Lower lobe of right lung (tissue), 2 donors: ENCODE measurements around the gene HAUS7. TPM values are rescaled to one million over a fixed set of nuclear protein-coding genes. Genes with fewer than 3 reads are reported as not detected.

ENCODE experiments used
- ATAC-seq, 2 donors: fragments of 200-7000 bp; cut with Tn5 transposase; one replicate each; pipeline ENCODE4 v1.9.1; 2020 to 2022; ENCODE audit warnings: mild to moderate bottlenecking in 2 of 2, moderate library complexity in 2 of 2
- DNase-seq: peaks from one replicate; pipeline ENCODE4 v3.0.0-alpha.2; 2020
- H3K27ac ChIP-seq: fragments of 200-600 bp; one replicate; pipeline ENCODE4 v1.8.0; 2022
- H3K27me3 ChIP-seq: fragments of 200-600 bp; one replicate; pipeline ENCODE4 v1.8.0; 2022; ENCODE audit warnings: low read depth
- H3K36me3 ChIP-seq: fragments of 200-600 bp; one replicate; pipeline ENCODE4 v1.8.0; 2022; ENCODE audit warnings: mild to moderate bottlenecking
- H3K4me1 ChIP-seq: fragments of 200-600 bp; one replicate; pipeline ENCODE4 v1.8.0; 2022
- H3K4me3 ChIP-seq: fragments of 200-600 bp; one replicate; pipeline ENCODE4 v1.8.0; 2022; ENCODE audit warnings: mild to moderate bottlenecking
- H3K9me3 ChIP-seq: fragments of 200-600 bp; one replicate; pipeline ENCODE4 v1.8.0; 2022
- CTCF ChIP-seq: fragments of 200-600 bp; IDR thresholded peaks from one replicate; pipeline ENCODE4 v1.8.0; 2022; ENCODE audit warnings: antibody characterized with exemption, mild to moderate bottlenecking
- intact Hi-C: fragments of 100-400 bp; cut with DNase I; formaldehyde crosslinking; loops from one replicate; pipeline ENCODE4 v1.11.0; 2022
- total RNA-seq: library from RNA; stranded (reverse); fragmentation: NEBNext Ultra II Directional; extraction: Animal tissue kit (Norgen Biotek cat#: 25700); gene quantifications from one replicate; pipeline ENCODE4 v1.2.1, GENCODE V29; 2021
- donor health status: DM: no; HTN: yes; CAD: no; lungs with severe emphysema.

Gene HAUS7
- total RNA-seq, 1 donor from 2014 or later: 22.7 TPM

DNA sequence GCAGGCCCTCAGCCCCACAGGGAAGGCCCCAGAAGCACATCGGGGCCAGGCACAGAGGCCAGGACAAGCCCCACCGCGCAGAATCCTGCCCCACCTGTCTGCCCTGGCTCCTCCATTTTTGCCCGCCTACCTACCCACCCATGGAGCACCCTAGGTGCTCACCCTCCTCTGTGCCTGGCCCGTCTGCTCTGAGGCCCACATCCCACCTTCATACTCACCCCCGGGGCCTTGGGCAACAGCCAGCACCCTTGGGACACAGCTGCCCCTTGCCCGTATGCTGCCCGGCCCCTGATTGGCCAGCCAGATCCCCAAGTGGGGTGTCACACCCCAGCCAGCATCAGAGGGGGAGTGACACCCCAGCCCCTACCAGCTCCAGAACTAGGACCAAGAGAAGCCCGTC is 13.7 kb downstream of the HAUS7 start:
- Histone ChIP-seq H3K27me3 (no peaks in the 10 kb centered on the region), H3K9me3 (no peaks in the 10 kb centered on the region), H3K4me1 (no peaks in the 10 kb centered on the region), H3K27ac (no peak overlapping the region), H3K36me3 (peaks cover 11% of the 10 kb centered on the region), H3K4me3 (no peak overlapping the region)
- ATAC-seq (no peak), DNase-seq (no peak)
- no peak for TF ChIP-seq CTCF
- intact Hi-C loops: no loop called here

DNA sequence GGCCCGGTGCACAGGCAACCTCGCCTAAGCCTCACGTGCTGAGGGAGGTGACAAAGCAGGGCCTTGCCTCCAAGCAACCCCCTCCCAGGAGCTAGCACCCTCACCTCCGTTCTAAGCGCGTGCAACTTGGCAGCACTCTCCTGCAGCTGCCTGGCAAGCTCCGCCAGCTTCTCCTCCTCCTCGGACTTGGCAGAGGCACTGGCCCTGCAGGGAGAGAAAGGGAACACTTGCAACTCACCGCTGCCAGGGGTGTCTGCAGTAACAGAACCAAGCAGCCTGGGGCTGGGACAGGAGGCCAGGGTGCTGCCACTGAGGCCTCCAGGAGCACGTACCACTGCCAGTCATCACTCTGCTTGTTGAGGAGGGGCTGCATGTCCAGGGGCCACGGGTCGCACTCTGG is 14.2 kb downstream of the HAUS7 start:
- ATAC-seq (no peak), DNase-seq (no peak)
- H3K9me3 ChIP-seq: no peaks in the 10 kb centered on the region
- intact Hi-C loops: no loop called here
- no peak for TF ChIP-seq CTCF
- H3K4me3 ChIP-seq: no peak overlapping the region
- no peaks in the 10 kb centered on the region for H3K27me3 ChIP-seq
- H3K36me3 ChIP-seq: peaks cover 11% of the 10 kb centered on the region
- H3K4me1 ChIP-seq: no peaks in the 10 kb centered on the region
- H3K27ac ChIP-seq: no peak overlapping the region

- no peaks in the 10 kb centered on the region for H3K27me3 ChIP-seq
- H3K36me3 ChIP-seq: peaks cover 11% of the 10 kb centered on the region
- DNase-seq: no peak
- H3K4me3 ChIP-seq: no peak overlapping the region
- ATAC-seq: no peak
- no peak overlapping the region for H3K27ac ChIP-seq
- H3K9me3 ChIP-seq: no peaks in the 10 kb centered on the region
- intact Hi-C loops: no loop called here
- no peak for TF ChIP-seq CTCF
- no peaks in the 10 kb centered on the region for H3K4me1 ChIP-seq
Observed at GRCh38 chrX:153455571-153455970, 14.8 kb downstream of the HAUS7 start.

- intact Hi-C loops: no loop called here
- Histone ChIP-seq H3K9me3 (no peaks in the 10 kb centered on the region), H3K4me1 (no peaks in the 10 kb centered on the region), H3K4me3 (no peak overlapping the region), H3K27ac (no peak overlapping the region), H3K27me3 (no peaks in the 10 kb centered on the region), H3K36me3 (peaks cover 11% of the 10 kb centered on the region)
- ATAC-seq (no peak), DNase-seq (no peak)
- TF ChIP-seq CTCF: no peak
Observed at GRCh38 chrX:153454901-153455550, 15.3 kb downstream of the HAUS7 start.

GRCh38 chrX:153450949-153451277 is 19.5 kb downstream of the HAUS7 start:
- H3K9me3 ChIP-seq: no peaks in the 10 kb centered on the region
- DNase-seq (no peak), ATAC-seq (no peak)
- intact Hi-C loops: no loop called here
- no peak overlapping the region for H3K4me3 ChIP-seq
- peaks cover 20% of the 10 kb centered on the region for H3K36me3 ChIP-seq
- H3K27me3 ChIP-seq: no peaks in the 10 kb centered on the region
- H3K4me1 ChIP-seq: no peaks in the 10 kb centered on the region
- no peak for TF ChIP-seq CTCF
- H3K27ac ChIP-seq: no peak overlapping the region
